C4-2B (cell line): ENCODE data around the gene IFITM1.

ENCODE experiments used
- CTCF ChIP-seq: fragments of 450-650 bp; conservative IDR thresholded peaks from 2 replicates; pipeline ENCODE4 v1.5.1; 2017; ENCODE audit warnings: mild to moderate bottlenecking
- ZFX ChIP-seq: fragments of 450-650 bp; IDR thresholded peaks from 2 replicates; pipeline ENCODE4 v1.6.1; 2017

GRCh38 chr11:326842-327580 is 13.2 kb downstream of the IFITM1 start:
- TF ChIP-seq CTCF, result no peak
- TF ChIP-seq ZFX, result no peak
